Heart left ventricle (tissue), 16 donors: ENCODE data around the gene EMD. TPM values are rescaled to one million over a fixed set of nuclear protein-coding genes. Genes with fewer than 3 reads are reported as not detected.
A peak's percentile ranks its signal among the peaks of the same experiment; 100 is the strongest.

Experiments
- ATAC-seq, 4 donors: fragments of 200-7000 bp; cut with Tn5 transposase; one replicate each; pipeline ENCODE4 v1.9.1; 2020 to 2022; ENCODE audit warnings: moderate library complexity in 4 of 4, mild to moderate bottlenecking in 3 of 4, moderate number of reproducible peaks in 1 of 4
- DNase-seq, 5 donors: peaks; one replicate each; pipeline ENCODE4 v3.0.0-alpha.2; 2020
- H3K27ac ChIP-seq, 12 donors: fragments of 200-600 bp; sonication (generic) in 4 of 12; one replicate each; pipeline versions ENCODE4 v1.5.0 to v1.8.0; 2016 to 2022; ENCODE audit warnings: mild to moderate bottlenecking in 2 of 12
- H3K27me3 ChIP-seq, 9 donors: fragments of 200-600 bp; sonication (generic) in 2 of 9; one replicate each; pipeline versions ENCODE4 v1.5.1 to v1.8.0; 2016 to 2022; ENCODE audit warnings: mild to moderate bottlenecking in 3 of 9
- H3K36me3 ChIP-seq, 9 donors: fragments of 200-600 bp; sonication (generic) in 2 of 9; one replicate each; pipeline versions ENCODE4 v1.5.0 to v1.8.0; 2018 to 2022; ENCODE audit warnings: mild to moderate bottlenecking in 2 of 9
- H3K4me1 ChIP-seq, 12 donors: fragments of 200-600 bp; sonication (generic) in 4 of 12; one replicate each; pipeline versions ENCODE4 v1.5.0 to v1.8.0; 2016 to 2022; ENCODE audit warnings: mild to moderate bottlenecking in 3 of 12
- H3K4me3 ChIP-seq, 12 donors: fragments of 200-600 bp; sonication (generic) in 4 of 12; one replicate each; pipeline versions ENCODE4 v1.5.0 to v1.8.0; 2017 to 2022; ENCODE audit warnings: mild to moderate bottlenecking in 9 of 12, moderate library complexity in 4 of 12
- H3K9me3 ChIP-seq, 12 donors: fragments of 200-600 bp; sonication (generic) in 4 of 12; one replicate each; pipeline versions ENCODE4 v1.5.0 to v1.8.0; 2016 to 2022; ENCODE audit warnings: mild to moderate bottlenecking in 1 of 12
- CTCF ChIP-seq, 12 donors: fragments of 200-600 bp; sonication (generic) in 4 of 12; IDR thresholded peaks; one replicate each; pipeline versions ENCODE4 v1.5.0 to v1.8.0; 2018 to 2022; ENCODE audit warnings: antibody characterized with exemption in 12 of 12, mild to moderate bottlenecking in 5 of 12
- POLR2A ChIP-seq, 2 donors: fragments of 450-650 bp; IDR thresholded peaks; one replicate each; pipeline ENCODE4 v1.6.1; 2017; ENCODE audit warnings: antibody characterized with exemption in 2 of 2, mild to moderate bottlenecking in 2 of 2, moderate library complexity in 2 of 2
- WGBS, 4 donors: extraction: QIAGEN DNeasy Blood & Tissue Kit in 2 of 4; methylation state at CpG; one replicate each; pipeline versions ENCODE4 v1.1.5 to v1.1.7; 2013 to 2018; 5-methylcytosine and 5-hydroxymethylcytosine counted together
- intact Hi-C, 10 donors: fragments of 100-400 bp; cut with DNase I; formaldehyde crosslinking; loops; one replicate each; pipeline versions ENCODE4 v1.11.1 to v1.14.2; 2022
- polyA plus RNA-seq, 2 donors: library from polyadenylated mRNA; stranded (reverse); fragments of 200-250 nt; gene quantifications; one replicate each; pipeline ENCODE4 v1.2.3, GENCODE V29; 2013
- total RNA-seq, 9 donors: library from RNA; depleted of rRNA in 2 of 9; stranded (reverse); fragments of >200 nt in 2 of 9; fragmentation: NEBNext Ultra II Directional in 3 of 9; extraction: Animal tissue kit (Norgen Biotek cat#: 25700) in 3 of 9; gene quantifications; one replicate each; pipeline versions ENCODE4 v1.1.0 to v1.2.4, GENCODE V29; 2016 to 2023
- donor health status: ischemic (EF 13 %, LVEDD 7.1; RV severe dilation, severe dysfunction).
- donor health status: healthy with polysubstance abuse.
- donor health status: DM: no; HTN: yes; CAD: no.
- donor health status: DM: no; HTN: no; CAD: no.
- donor health status: ischemic (EF 25% LVEDD 6.9; RV normal size, moderate dysfunction).
- donor health status: ischemic (EF 25% LVEDD 5.7; RV mildly dilated, moderate dysfunction).
- donor health status: healthy.
- donor health status: DM: yes; HTN: yes; CAD: no.
- donor health status: ischemic (EF 35%, LVEDD 5.7; RV mildly dilated, moderate dysfunction).
- donor health status: nonischemic (EF 11% LVEDD 7.7; RV severe dilation, severe dysfunction).
- donor health status: DM: yes; HTN: yes; CAD: no.
- donor health status: PGD.
- donor health status: ischemic (EF 29% LVEDD 5.4; RV normal size, mild dysfunction).
- donor health status: nonischemic (EF 23%, LVEDD 6.1; RV moderate dilation, normal function).

Gene EMD
- total and polyA plus RNA-seq, 11 donors: 37.6 to 152 (median 53.8) TPM

GRCh38 chrX:154375156-154375504 is 4.0 kb upstream of the EMD start:
- no peak for ATAC-seq
- 71 to 88% (median 80%) methylated on average over 10 of the region's 10 CpGs for WGBS, 4 donors
- Histone ChIP-seq H3K27ac (peak overlapping the region in 10 of 12 donors; percentile 29 to 99 (median 62)), H3K4me3 (peak overlapping the region in 6 of 12 donors; percentile 43 to 99 (median 78)), H3K27me3 (no peaks in the 10 kb centered on the region), H3K36me3 (no peaks in the 10 kb centered on the region), H3K4me1 (peaks cover 0 to 43% (median 14%) of the 10 kb centered on the region in 12 donors), H3K9me3 (peaks cover 0 to 8% (median 0%) of the 10 kb centered on the region in 12 donors)
- intact Hi-C loops: loop anchor here in 2 of 10 donors (5.0 to 10.0 kb wide), 2 partner anchors 60 to 152 kb away; partner anchors contain the start of gene GDI1 (in 1 of the 2)
- no peak for TF ChIP-seq CTCF (IDR thresholded peaks at IDR 0.05)
- TF ChIP-seq POLR2A (IDR thresholded peaks at IDR 0.05): no peak
- DNase-seq: no peak

GRCh38 chrX:154376774-154377173 is 2.3 kb upstream of the EMD start:
- WGBS, 4 donors: 76 to 85% (median 81%) methylated on average over 3 of the region's 3 CpGs
- TF ChIP-seq POLR2A (IDR thresholded peaks at IDR 0.05): no peak
- no peak for TF ChIP-seq CTCF (IDR thresholded peaks at IDR 0.05)
- Histone ChIP-seq H3K4me1 (peaks cover 0 to 50% (median 20%) of the 10 kb centered on the region in 12 donors), H3K36me3 (peaks cover 0 to 12% (median 5%) of the 10 kb centered on the region in 9 donors), H3K27ac (peak overlapping the region in 1 of 12 donors; percentile 97), H3K9me3 (peaks cover 0 to 8% (median 0%) of the 10 kb centered on the region in 12 donors), H3K4me3 (no peak overlapping the region), H3K27me3 (no peaks in the 10 kb centered on the region)
- ATAC-seq: no peak
- intact Hi-C loops: loop anchor here in 2 of 10 donors (5.0 to 10.0 kb wide), 2 partner anchors 58 to 151 kb away; partner anchors contain the start of gene GDI1 (in 1 of the 2)
- no peak for DNase-seq

- TF ChIP-seq CTCF (IDR thresholded peaks at IDR 0.05) (no peak), POLR2A (IDR thresholded peaks at IDR 0.05) (peak in 1 of 2 donors; percentile 75)
- 1 to 59% (median 14%) methylated on average over 57 to 79 of the region's 79 CpGs for WGBS, 4 donors
- H3K27me3 ChIP-seq: no peaks in the 10 kb centered on the region
- peak overlapping the region in 11 of 12 donors; percentile 35 to 62 (median 56) for H3K4me3 ChIP-seq
- H3K4me1 ChIP-seq: peaks cover 0 to 35% (median 17%) of the 10 kb centered on the region in 12 donors
- H3K27ac ChIP-seq: peak overlapping the region; percentile 86 to 97 (median 92)
- DNase-seq: peak; percentile 55 to 73 (median 64)
- intact Hi-C loops: loop anchor here in 2 of 10 donors (5.0 to 10.0 kb wide), 2 partner anchors 57 to 149 kb away; partner anchors contain the start of gene GDI1 (in 1 of the 2)
- peaks cover 0 to 8% (median 0%) of the 10 kb centered on the region in 12 donors for H3K9me3 ChIP-seq
- H3K36me3 ChIP-seq: peaks cover 0 to 18% (median 5%) of the 10 kb centered on the region in 9 donors
- peak in 2 of 4 donors; percentile 3 to 7 for ATAC-seq
Measured at GRCh38 chrX:154378059-154378798, 866 bp upstream of the EMD start.

- H3K36me3 ChIP-seq: peaks cover 0 to 18% (median 5%) of the 10 kb centered on the region in 9 donors
- H3K4me3 ChIP-seq: peak overlapping the region; percentile 67 to 97 (median 82)
- TF ChIP-seq CTCF (IDR thresholded peaks at IDR 0.05) (no peak), POLR2A (IDR thresholded peaks at IDR 0.05) (no peak)
- intact Hi-C loops: loop anchor here in 2 of 10 donors (5.0 to 10.0 kb wide), 2 partner anchors 55 to 148 kb away; partner anchors contain the start of gene GDI1 (in 1 of the 2)
- H3K9me3 ChIP-seq: peaks cover 0 to 8% (median 0%) of the 10 kb centered on the region in 12 donors
- WGBS, 4 donors: 0 to 49% (median 18%) methylated on average over 37 to 38 of the region's 38 CpGs
- DNase-seq (no peak), ATAC-seq (peak in 1 of 4 donors; percentile 1)
- peaks cover 0 to 30% (median 10%) of the 10 kb centered on the region in 12 donors for H3K4me1 ChIP-seq
- H3K27ac ChIP-seq: peak overlapping the region; percentile 95 to 100 (median 98)
- H3K27me3 ChIP-seq: no peaks in the 10 kb centered on the region
Measured at GRCh38 chrX:154379569-154379951, 465 bp downstream of the EMD start.
